SU-DHL-6 (cell line): Measurements from ENCODE around the gene TPH2.

Source experiments
- H2AFZ ChIP-seq: fragments of 200-600 bp; sonication (generic); 2 replicates; pipeline ENCODE4 v1.6.1; 2014; ENCODE audit warnings: low read depth, mild to moderate bottlenecking, moderate library complexity, mixed read lengths, antibody characterized with exemption, low read length; ENCODE audit not compliant: severe bottlenecking
- H3F3A ChIP-seq: fragments of 200-600 bp; shearing (Covaris generic); 2 replicates; pipeline ENCODE4 v1.6.0; 2016; ENCODE audit warnings: antibody characterized with exemption, mild to moderate bottlenecking; ENCODE audit not compliant: insufficient read depth
- H3K27ac ChIP-seq: fragments of 200-600 bp; sonication (generic); 2 replicates; pipeline ENCODE4 v1.5.1; 2016; ENCODE audit warnings: low read depth, mild to moderate bottlenecking, low read length, moderate library complexity, mixed read lengths
- H3K27me3 ChIP-seq: fragments of 200-600 bp; sonication (generic), shearing (Covaris generic); 2 replicates; pipeline ENCODE4 v1.6.0; 2014; ENCODE audit warnings: mild to moderate bottlenecking, low read length
- H3K36me3 ChIP-seq: fragments of 200-600 bp; sonication (generic); 2 replicates; pipeline ENCODE4 v1.6.1; 2014; ENCODE audit warnings: mild to moderate bottlenecking, low read length, mixed read lengths
- H3K4me2 ChIP-seq: fragments of 300-600, 200-600 bp; shearing (Covaris generic), sonication (generic); 2 replicates; pipeline ENCODE4 v1.6.0; 2014; ENCODE audit warnings: low read length, low read depth, mild to moderate bottlenecking; ENCODE audit not compliant: poor library complexity, severe bottlenecking
- H3K4me3 ChIP-seq: fragments of 200-600 bp; sonication (generic); 2 replicates; pipeline ENCODE4 v1.5.1; 2014; ENCODE audit warnings: antibody characterized with exemption, low read length, mild to moderate bottlenecking, mixed read lengths; ENCODE audit not compliant: insufficient read depth, poor library complexity, severe bottlenecking
- H3K79me2 ChIP-seq: fragments of 200-600 bp; sonication (generic); 2 replicates; pipeline ENCODE4 v1.6.1; 2014; ENCODE audit warnings: mild to moderate bottlenecking, low read length, moderate library complexity; ENCODE audit not compliant: insufficient read depth
- H3K9ac ChIP-seq: fragments of 200-600 bp; sonication (generic); 2 replicates; pipeline ENCODE4 v1.7.0; 2014; ENCODE audit warnings: mild to moderate bottlenecking, low read length
- H3K9me2 ChIP-seq: fragments of 200-600 bp; sonication (generic); replicated peaks from 2 replicates; pipeline ENCODE4 v1.6.1; 2014; ENCODE audit warnings: low read length; ENCODE audit not compliant: insufficient read depth
- H3K9me3 ChIP-seq: fragments of 200-600 bp; sonication (generic); 2 replicates; pipeline ENCODE4 v1.6.1; 2014; ENCODE audit warnings: low read length, mixed read lengths; ENCODE audit not compliant: insufficient read depth
- H4K20me1 ChIP-seq: fragments of 200-600 bp; sonication (generic); 2 replicates; pipeline ENCODE4 v1.6.1; 2014; ENCODE audit warnings: low read depth, mild to moderate bottlenecking, antibody characterized with exemption, low read length, moderate library complexity, mixed read lengths
- EZH2phosphoT487 ChIP-seq: fragments of 200-600 bp; sonication (generic), shearing (Covaris generic); conservative IDR thresholded peaks from 2 replicates; pipeline ENCODE4 v1.6.1; 2018; ENCODE audit warnings: mild to moderate bottlenecking, antibody characterized with exemption, low read length, moderate library complexity, mixed read lengths
- TF ChIP-seq, protein P1 (sequence below): fragments of 200-600 bp; sonication (generic); IDR thresholded peaks from one replicate; pipeline ENCODE4 v1.5.1; 2017; ENCODE audit warnings: antibody characterized with exemption, mild to moderate bottlenecking, low read length, moderate library complexity; ENCODE audit not compliant: insufficient read depth, poor library complexity, severe bottlenecking

Gene TPH2

DNA sequence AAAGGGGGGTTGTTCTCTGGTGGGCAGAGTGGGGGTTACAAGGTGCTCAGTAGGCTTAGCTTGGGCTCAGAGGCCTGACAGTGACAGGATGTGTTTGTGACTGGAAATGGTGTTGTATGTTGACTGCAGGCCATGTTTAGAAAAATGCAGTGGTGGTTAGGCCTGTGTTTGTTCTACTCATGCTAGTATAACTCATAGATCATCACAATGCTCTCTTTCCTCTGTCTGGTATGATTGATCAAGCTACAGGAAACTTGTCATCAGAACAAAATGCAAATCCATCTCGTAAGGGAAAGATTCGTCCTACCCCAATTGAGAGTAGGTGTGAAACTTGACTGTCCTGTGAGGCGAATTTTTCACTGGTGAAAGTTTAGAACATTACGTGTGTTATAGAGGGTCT is 11.8 kb downstream of the TPH2 start:
- H3K27me3 ChIP-seq = no peaks in the 10 kb centered on the region
- H3K4me3 ChIP-seq = no peak overlapping the region
- H2AFZ ChIP-seq = no peak overlapping the region
- no peak overlapping the region for H3K4me2 ChIP-seq
- H3K36me3 ChIP-seq = no peaks in the 10 kb centered on the region
- H3K9ac ChIP-seq = no peak overlapping the region
- TF ChIP-seq EZH2phosphoT487 = no peak
- TF ChIP-seq, protein P1, sequence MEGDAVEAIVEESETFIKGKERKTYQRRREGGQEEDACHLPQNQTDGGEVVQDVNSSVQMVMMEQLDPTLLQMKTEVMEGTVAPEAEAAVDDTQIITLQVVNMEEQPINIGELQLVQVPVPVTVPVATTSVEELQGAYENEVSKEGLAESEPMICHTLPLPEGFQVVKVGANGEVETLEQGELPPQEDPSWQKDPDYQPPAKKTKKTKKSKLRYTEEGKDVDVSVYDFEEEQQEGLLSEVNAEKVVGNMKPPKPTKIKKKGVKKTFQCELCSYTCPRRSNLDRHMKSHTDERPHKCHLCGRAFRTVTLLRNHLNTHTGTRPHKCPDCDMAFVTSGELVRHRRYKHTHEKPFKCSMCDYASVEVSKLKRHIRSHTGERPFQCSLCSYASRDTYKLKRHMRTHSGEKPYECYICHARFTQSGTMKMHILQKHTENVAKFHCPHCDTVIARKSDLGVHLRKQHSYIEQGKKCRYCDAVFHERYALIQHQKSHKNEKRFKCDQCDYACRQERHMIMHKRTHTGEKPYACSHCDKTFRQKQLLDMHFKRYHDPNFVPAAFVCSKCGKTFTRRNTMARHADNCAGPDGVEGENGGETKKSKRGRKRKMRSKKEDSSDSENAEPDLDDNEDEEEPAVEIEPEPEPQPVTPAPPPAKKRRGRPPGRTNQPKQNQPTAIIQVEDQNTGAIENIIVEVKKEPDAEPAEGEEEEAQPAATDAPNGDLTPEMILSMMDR = no peak
- no peaks in the 10 kb centered on the region for H3K9me3 ChIP-seq
- no peaks in the 10 kb centered on the region for H3K9me2 ChIP-seq
- H4K20me1 ChIP-seq = no peaks in the 10 kb centered on the region
- no peaks in the 10 kb centered on the region for H3F3A ChIP-seq
- H3K79me2 ChIP-seq = no peaks in the 10 kb centered on the region
- no peak overlapping the region for H3K27ac ChIP-seq

DNA sequence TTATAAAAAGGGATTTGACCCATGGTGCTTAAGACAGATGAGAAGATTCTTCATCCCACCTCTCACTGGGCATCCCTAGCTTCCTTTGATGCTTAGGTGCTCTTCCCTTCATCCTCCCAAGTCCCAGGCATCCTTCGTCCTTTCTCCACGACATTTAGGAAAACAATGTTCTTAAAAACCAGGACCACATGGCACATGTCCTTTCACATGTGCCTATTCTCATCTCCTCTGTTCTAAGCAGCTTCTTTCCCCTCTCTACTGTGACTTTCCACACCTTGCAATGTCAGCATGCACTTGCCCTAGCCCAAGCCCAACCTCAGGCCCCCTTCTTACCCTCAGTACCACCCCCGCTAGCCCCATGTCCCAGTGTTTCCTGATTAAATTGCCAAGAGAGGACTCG is 12.2 kb downstream of the TPH2 start:
- no peak overlapping the region for H3K9ac ChIP-seq
- no peak overlapping the region for H2AFZ ChIP-seq
- H3K27ac ChIP-seq = no peak overlapping the region
- no peaks in the 10 kb centered on the region for H3F3A ChIP-seq
- H3K79me2 ChIP-seq = no peaks in the 10 kb centered on the region
- no peak overlapping the region for H3K4me2 ChIP-seq
- H3K9me3 ChIP-seq = no peaks in the 10 kb centered on the region
- no peaks in the 10 kb centered on the region for H3K27me3 ChIP-seq
- no peaks in the 10 kb centered on the region for H3K36me3 ChIP-seq
- H4K20me1 ChIP-seq = no peaks in the 10 kb centered on the region
- H3K4me3 ChIP-seq = no peak overlapping the region
- TF ChIP-seq EZH2phosphoT487 = no peak
- TF ChIP-seq, protein P1 = no peak
- H3K9me2 ChIP-seq = no peaks in the 10 kb centered on the region

DNA sequence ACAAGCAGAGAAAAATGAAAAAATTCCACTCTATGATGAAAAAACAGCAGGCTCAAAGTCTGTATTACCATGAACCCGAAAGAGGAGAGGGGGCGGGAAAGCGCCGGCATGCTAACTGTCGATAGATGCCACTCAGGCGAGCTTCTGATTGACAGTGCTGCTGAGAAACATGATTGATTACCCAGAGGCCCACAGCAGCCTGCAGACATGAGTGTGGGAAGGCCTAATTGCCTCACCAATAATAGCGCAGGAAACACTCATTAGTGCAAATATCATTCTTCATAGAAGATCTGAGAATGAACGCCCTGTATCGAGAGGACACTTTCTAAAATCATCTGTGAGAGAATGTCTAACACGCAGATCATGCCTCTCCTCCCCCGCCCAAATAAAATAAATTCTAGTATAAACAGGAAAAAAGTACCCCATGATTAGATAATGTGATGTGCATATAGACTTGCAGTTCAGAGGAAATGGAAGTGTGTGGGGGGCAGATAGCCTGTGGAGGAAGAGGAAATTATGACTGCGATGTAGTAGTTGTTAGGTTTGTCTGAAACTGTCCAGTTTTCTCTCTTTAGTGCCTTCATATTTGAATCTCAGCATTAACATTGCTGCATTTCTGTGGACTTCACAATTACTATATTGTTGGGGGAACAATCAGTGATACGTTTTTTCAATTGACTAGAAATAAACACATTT is 15.6 kb downstream of the TPH2 start:
- no peaks in the 10 kb centered on the region for H3K27me3 ChIP-seq
- H2AFZ ChIP-seq = no peak overlapping the region
- H3K9ac ChIP-seq = no peak overlapping the region
- no peak overlapping the region for H3K27ac ChIP-seq
- H3K9me2 ChIP-seq = no peaks in the 10 kb centered on the region
- H3K36me3 ChIP-seq = no peaks in the 10 kb centered on the region
- no peaks in the 10 kb centered on the region for H4K20me1 ChIP-seq
- H3K9me3 ChIP-seq = no peaks in the 10 kb centered on the region
- TF ChIP-seq, protein P1 = no peak
- TF ChIP-seq EZH2phosphoT487 = no peak
- no peaks in the 10 kb centered on the region for H3K79me2 ChIP-seq
- H3K4me3 ChIP-seq = no peak overlapping the region
- no peaks in the 10 kb centered on the region for H3F3A ChIP-seq
- H3K4me2 ChIP-seq = no peak overlapping the region
